PC-3 (cell line): ENCODE measurements around the gene HOOK2.

Experiments
- CTCF ChIP-seq: fragments of 300-600 bp; sonication (generic); conservative IDR thresholded peaks from 2 replicates; pipeline ENCODE4 v1.5.1; 2017; ENCODE audit warnings: antibody characterized with exemption, low read depth, mild to moderate bottlenecking, low read length
- EZH2 ChIP-seq: fragments of 300-600 bp; sonication (generic); IDR thresholded peaks from one replicate; pipeline ENCODE4 v1.6.1; 2017; ENCODE audit warnings: antibody characterized with exemption, mild to moderate bottlenecking, low read length; ENCODE audit not compliant: unreplicated experiment
- EZH2phosphoT487 ChIP-seq: fragments of 300-600 bp; sonication (generic); IDR thresholded peaks from 2 replicates; pipeline ENCODE4 v1.6.1; 2018; ENCODE audit warnings: mild to moderate bottlenecking, antibody characterized with exemption, low read length, borderline replicate concordance

DNA sequence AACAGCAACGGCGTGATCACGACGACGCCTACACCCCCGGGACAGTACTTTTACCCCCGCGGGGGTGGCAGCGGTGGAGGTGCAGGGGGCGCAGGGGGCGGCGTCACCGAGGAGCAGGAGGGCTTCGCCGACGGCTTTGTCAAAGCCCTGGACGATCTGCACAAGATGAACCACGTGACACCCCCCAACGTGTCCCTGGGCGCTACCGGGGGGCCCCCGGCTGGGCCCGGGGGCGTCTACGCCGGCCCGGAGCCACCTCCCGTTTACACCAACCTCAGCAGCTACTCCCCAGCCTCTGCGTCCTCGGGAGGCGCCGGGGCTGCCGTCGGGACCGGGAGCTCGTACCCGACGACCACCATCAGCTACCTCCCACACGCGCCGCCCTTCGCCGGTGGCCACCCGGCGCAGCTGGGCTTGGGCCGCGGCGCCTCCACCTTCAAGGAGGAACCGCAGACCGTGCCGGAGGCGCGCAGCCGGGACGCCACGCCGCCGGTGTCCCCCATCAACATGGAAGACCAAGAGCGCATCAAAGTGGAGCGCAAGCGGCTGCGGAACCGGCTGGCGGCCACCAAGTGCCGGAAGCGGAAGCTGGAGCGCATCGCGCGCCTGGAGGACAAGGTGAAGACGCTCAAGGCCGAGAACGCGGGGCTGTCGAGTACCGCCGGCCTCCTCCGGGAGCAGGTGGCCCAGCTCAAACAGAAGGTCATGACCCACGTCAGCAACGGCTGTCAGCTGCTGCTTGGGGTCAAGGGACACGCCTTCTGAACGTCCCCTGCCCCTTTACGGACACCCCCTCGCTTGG lies 16.9 kb upstream of the HOOK2 start:
- TF ChIP-seq CTCF = no peak
- no peak for TF ChIP-seq EZH2
- TF ChIP-seq EZH2phosphoT487 = no peak
